Activated T-cell treated with anti-CD3 and anti-CD28 coated beads, Interleukin-2, amount 50 U/mL, for 72 hours (primary cell): ENCODE measurements around the gene UMAD1. TPM values are rescaled to one million over a fixed set of nuclear protein-coding genes. Genes with fewer than 3 reads are reported as not detected.

Experiments used
- ATAC-seq, 2 donors: fragments of 150-1000 bp; cut with Tn5 transposase; replicated peaks in 1 of 2; 2 replicates each; pipeline ENCODE4 v1.10.0; 2021; ENCODE audit warnings: moderate library complexity in 2 of 2, mild to moderate bottlenecking in 1 of 2
- DNase-seq, 2 donors: peaks; one replicate each; pipeline ENCODE4 v3.0.0; 2021 to 2022; ENCODE audit warnings: mixed read lengths in 1 of 2
- H3K27ac Mint-ChIP-seq: one replicate; pipeline ENCODE4 v1.8.0; 2022; ENCODE audit warnings: mild to moderate bottlenecking, moderate library complexity, mixed read lengths
- H3K27me3 Mint-ChIP-seq: one replicate; pipeline ENCODE4 v1.8.0; 2022; ENCODE audit warnings: low read depth, mixed read lengths
- H3K36me3 Mint-ChIP-seq, 2 donors: one replicate each; pipeline ENCODE4 v1.8.0; 2022; ENCODE audit warnings: mixed read lengths in 2 of 2, mild to moderate bottlenecking in 1 of 2; ENCODE audit not compliant: insufficient read depth in 2 of 2
- H3K4me1 Mint-ChIP-seq: one replicate; pipeline ENCODE4 v1.8.0; 2022; ENCODE audit warnings: low read depth, mixed read lengths
- H3K4me3 Mint-ChIP-seq, 2 donors: one replicate each; pipeline ENCODE4 v1.8.0; 2022; ENCODE audit warnings: mild to moderate bottlenecking in 2 of 2, mixed read lengths in 2 of 2, moderate library complexity in 2 of 2
- H3K9me3 Mint-ChIP-seq, 2 donors: one replicate each; pipeline ENCODE4 v1.8.0; 2022; ENCODE audit warnings: mixed read lengths in 2 of 2
- total RNA-seq, 2 donors: library from RNA; stranded (reverse); gene quantifications; one replicate each; pipeline ENCODE4 v1.2.3, GENCODE V29; 2022

UMAD1 gene
- total RNA-seq, 2 donors from 2014 or later, result 23.7 to 31.4 TPM

DNA sequence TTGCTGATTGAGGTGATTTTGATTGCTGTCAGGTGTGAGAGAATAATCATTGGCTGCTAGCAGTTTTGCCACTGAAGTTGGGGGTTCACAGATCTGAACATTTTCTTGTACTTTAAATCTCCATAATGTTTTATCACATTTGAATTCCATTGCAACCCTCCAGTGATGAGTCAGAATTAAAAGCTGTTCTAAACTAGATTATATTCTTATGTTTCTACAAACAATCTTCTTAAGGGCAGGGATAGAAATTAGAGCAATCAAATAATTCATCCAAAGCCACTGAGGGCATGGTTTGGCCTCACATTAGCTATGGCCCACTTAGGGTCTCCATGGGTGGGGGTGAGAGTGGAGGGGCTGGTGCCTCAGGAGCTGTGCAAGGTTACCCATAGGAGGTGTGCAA is 130.9 kb downstream of the UMAD1 start:
- no peaks in the 10 kb centered on the region for H3K36me3 Mint-ChIP-seq
- DNase-seq, result no peak
- no peak overlapping the region for H3K4me3 Mint-ChIP-seq
- no peaks in the 10 kb centered on the region for H3K9me3 Mint-ChIP-seq
- H3K27me3 Mint-ChIP-seq, result no peaks in the 10 kb centered on the region
- no peak overlapping the region for H3K27ac Mint-ChIP-seq
- H3K4me1 Mint-ChIP-seq, result peaks cover 28% of the 10 kb centered on the region
- ATAC-seq, result no peak

DNA sequence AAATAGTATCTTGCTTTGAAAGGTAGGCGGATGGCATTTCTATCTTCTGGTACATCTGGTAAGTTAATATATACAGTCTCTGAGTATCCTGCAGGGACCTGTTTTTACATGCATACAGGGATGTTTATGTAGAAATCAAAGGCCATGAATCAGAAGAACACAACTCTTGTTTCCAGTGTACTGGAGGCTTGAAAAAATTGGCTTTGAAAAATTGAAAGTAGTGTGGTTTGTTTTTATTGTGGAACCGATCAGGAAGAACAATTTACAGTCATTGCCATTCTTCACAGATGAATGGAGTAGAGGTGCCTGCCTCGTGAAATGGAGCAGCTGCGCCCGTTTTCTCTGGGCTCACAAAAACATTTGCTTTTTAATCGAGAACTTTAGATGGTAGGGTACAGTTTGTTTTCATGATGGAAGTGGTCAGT is 131.9 kb downstream of the UMAD1 start:
- Mint-ChIP-seq H3K9me3 (no peaks in the 10 kb centered on the region), H3K4me1 (peaks cover 28% of the 10 kb centered on the region), H3K27ac (peak overlapping the region; percentile 50), H3K27me3 (no peaks in the 10 kb centered on the region), H3K36me3 (no peaks in the 10 kb centered on the region), H3K4me3 (peak overlapping the region; percentile 62 to 78)
- peak; percentile 95 for ATAC-seq
- peak; percentile 22 to 40 for DNase-seq

DNA sequence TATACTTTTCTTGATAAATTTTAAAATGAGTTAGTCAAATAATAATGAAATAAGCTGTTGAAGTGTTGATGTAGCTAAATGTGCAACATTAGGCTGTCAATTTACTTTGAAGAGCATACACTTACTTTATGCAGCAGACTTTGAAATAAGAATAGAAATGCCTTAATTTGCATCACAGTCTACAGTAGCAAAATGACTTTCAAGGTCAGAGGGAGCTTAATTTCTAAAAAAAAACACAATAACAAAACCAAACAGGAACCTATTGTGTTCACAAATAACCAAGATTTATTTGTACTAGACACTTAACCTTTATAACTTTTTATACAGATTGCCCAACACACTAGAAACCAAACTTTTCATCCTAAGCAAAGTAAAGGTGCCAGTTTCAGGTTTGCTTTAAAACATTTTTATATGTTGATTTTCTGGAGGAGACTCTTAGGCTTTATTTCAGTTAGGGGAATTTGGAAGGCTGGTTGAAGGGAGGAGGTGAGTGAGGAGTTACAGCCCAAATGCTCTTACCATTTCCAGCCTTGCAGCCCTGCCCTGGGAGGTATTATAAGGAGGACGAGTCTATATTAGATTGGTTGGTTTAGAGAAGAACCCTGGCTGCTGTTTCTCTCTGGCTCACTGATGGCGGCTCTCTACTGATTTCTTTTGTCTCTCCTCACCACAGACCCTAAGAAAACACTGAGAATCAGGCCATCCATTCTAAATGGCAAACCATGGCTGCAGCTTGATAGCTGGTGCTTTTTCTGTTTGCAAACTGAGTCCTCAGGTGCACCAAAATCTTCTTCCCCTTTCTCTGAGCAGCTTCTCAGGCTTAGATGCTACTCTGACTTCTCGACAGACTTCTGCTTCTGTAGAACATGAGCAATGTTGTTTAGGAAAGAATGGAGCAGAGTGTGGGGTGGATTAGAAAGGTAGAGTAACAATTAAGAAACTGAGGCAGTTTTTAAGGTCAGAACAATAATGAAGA is 133.1 kb downstream of the UMAD1 start:
- no peaks in the 10 kb centered on the region for H3K9me3 Mint-ChIP-seq
- H3K27ac Mint-ChIP-seq, result no peak overlapping the region
- ATAC-seq (no peak), DNase-seq (no peak)
- H3K27me3 Mint-ChIP-seq, result no peaks in the 10 kb centered on the region
- H3K36me3 Mint-ChIP-seq, result no peaks in the 10 kb centered on the region
- peaks cover 28% of the 10 kb centered on the region for H3K4me1 Mint-ChIP-seq
- H3K4me3 Mint-ChIP-seq, result no peak overlapping the region

DNA sequence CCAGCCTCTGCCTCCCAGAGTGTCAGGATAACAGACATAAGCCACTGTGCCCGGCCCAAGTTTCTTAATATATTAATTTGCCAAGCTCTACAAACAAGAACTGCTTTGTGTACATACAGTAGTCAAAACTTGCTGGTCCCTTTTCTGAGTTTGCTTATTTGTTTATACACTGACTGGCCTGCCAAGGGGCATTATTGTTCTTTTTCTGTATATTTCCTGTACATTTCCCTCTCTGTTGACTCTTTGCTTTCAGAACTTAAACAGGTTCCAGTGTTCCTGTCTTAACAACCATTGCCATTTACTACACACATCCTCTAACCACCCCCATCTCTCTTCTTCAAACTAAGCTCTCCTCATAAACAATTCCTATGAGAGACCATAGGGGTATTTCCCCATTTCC is 139.3 kb downstream of the UMAD1 start:
- ATAC-seq (no peak), DNase-seq (no peak)
- Mint-ChIP-seq H3K27ac (no peak overlapping the region), H3K27me3 (no peaks in the 10 kb centered on the region), H3K9me3 (no peaks in the 10 kb centered on the region), H3K36me3 (no peaks in the 10 kb centered on the region), H3K4me3 (no peak overlapping the region), H3K4me1 (peaks cover 17% of the 10 kb centered on the region)

DNA sequence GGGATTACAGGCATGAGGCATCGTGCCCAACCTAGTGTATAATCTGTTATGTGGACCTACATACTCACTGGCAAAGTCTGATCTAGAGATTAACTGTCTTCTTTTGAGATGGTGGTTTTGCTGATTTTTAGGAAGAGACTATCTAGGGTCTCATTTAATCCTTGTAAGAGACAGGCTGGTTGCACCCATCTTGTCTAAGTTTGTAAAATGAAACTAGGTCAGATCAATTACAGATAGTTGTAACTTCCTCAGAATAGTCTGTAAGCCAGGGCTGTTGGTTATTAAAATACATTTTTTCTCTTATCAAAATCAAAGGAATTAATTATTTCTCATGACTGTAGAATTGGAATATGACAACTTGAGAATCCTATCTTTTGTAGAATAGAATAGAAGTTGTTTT is 142.4 kb downstream of the UMAD1 start:
- peak overlapping the region; percentile 7 for H3K27ac Mint-ChIP-seq
- peak overlapping the region in 1 of 2 donors; percentile 62 for H3K4me3 Mint-ChIP-seq

DNA sequence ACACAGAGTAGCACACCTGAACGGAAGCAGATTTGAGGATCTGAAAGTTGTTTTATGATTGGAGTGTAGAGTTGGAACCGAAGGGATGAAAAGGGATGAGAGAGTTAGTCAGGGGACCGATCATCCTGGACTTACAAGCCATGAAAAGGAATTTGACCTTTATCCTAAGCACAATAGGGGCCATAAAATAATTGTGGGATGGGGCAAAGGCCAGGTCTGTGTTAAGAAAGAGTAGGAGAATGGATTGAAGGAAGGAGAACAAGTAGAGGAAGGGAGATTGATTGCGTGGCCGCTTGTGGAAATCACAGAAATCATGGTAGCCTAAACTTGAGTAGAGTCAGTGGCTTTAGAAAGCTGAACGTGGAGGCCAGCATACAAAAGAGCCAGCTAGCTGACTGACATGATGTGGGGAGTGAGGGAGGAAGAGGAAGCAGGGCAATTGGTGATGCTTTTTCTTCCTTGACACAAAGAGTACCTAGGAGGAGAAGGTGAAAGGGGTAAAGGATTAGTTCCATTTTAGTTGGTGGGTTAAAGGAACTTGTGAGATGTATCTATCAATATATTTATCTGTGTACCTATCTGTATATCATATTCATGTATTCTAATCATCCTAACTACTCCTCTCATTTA is 144.9 kb downstream of the UMAD1 start:
- Mint-ChIP-seq H3K9me3 (no peaks in the 10 kb centered on the region), H3K4me3 (no peak overlapping the region), H3K27ac (peak overlapping the region; percentile 8), H3K36me3 (no peaks in the 10 kb centered on the region), H3K4me1 (peaks cover 18% of the 10 kb centered on the region), H3K27me3 (no peaks in the 10 kb centered on the region)
- ATAC-seq (no peak), DNase-seq (no peak)

More for the DNA sequence above, 142.4 kb downstream of the UMAD1 start:
- Mint-ChIP-seq H3K27me3 (no peaks in the 10 kb centered on the region), H3K9me3 (no peaks in the 10 kb centered on the region), H3K36me3 (no peaks in the 10 kb centered on the region), H3K4me1 (peaks cover 15% of the 10 kb centered on the region)
- ATAC-seq (no peak), DNase-seq (no peak)

DNA sequence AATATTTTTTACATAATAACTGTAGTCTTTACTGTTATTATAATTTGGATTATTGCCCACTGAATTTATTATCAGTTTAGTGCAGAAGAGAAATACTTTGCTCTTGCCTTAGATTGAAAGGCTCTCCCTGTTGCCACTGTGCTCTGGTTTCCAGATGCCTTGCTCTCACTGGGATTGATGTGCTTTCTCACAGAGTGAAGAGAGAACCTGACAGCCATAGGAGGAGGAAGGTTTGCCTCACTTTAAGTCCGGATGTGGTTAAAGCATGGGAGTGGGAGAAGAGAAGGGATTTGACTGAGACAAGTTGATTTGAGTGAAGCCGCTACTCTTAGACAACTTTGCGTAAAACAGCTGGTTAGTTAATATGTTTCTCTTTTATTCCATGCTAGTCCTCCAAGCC is 146.0 kb downstream of the UMAD1 start:
- ATAC-seq (no peak), DNase-seq (no peak)
- Mint-ChIP-seq H3K27ac (no peak overlapping the region), H3K27me3 (no peaks in the 10 kb centered on the region), H3K4me1 (peaks cover 18% of the 10 kb centered on the region), H3K4me3 (no peak overlapping the region), H3K36me3 (no peaks in the 10 kb centered on the region), H3K9me3 (no peaks in the 10 kb centered on the region)

DNA sequence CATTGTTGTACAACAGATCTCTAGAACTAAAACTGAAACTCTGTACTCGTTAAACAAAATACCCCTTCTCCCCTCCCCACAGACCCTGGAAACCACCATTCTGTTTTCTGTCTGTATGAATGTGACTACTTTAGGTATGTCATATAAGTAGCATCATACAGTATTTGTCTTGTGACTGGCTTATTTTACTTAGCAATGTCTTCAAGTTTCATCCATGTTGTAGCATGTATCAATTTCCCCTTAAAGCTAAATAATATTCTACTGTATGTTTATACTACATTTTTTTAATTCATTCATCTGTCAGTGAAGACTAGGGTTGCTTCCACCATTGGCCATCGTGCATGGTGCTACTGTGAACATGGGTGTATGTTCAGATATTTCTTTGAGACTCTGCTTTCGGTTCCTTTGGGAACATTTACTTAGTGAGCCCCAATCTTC is 149.0 kb downstream of the UMAD1 start:
- Mint-ChIP-seq H3K4me1 (peaks cover 10% of the 10 kb centered on the region), H3K4me3 (no peak overlapping the region), H3K9me3 (no peaks in the 10 kb centered on the region), H3K27ac (peak overlapping the region; percentile 44), H3K36me3 (peaks cover 0 to 7% of the 10 kb centered on the region in 2 donors), H3K27me3 (no peaks in the 10 kb centered on the region)
- ATAC-seq (peak; percentile 99), DNase-seq (peak; percentile 4 to 11)

DNA sequence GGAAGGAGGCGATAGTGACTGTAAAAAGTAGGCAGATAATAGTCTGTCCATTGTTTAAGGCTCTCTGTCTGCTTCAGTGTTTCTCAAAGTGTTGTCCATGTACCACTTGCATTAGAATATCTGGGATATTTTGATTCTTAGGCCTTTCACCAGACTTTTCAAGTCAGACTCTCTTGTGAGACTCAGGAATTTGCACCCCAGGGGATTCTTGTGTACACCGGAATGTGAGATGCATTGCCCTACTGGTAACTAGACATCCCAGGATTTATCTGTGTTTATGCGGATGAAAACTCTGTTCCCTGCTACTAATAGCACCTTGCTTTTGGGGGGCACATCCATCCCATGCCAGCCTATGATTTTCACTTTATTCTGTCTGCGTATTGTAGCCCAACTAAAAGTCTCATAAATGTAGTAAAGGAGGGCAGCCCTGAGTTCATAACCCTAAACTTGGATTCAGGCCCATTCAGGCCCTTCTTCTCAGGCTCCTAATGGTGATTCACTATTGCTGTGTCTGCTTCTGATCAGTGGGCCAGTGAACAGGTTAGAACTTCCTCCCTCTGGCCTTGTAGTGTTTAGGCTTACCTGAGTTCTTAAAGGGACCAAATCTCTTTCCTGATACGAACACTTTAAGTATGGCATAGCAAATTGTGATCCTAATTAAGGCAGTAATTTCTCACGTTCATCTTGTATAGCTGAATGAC is 149.6 kb downstream of the UMAD1 start:
- Mint-ChIP-seq H3K9me3 (no peaks in the 10 kb centered on the region), H3K27me3 (no peaks in the 10 kb centered on the region), H3K36me3 (peaks cover 0 to 7% of the 10 kb centered on the region in 2 donors), H3K4me3 (no peak overlapping the region), H3K27ac (peak overlapping the region; percentile 44), H3K4me1 (peaks cover 10% of the 10 kb centered on the region)
- ATAC-seq (no peak), DNase-seq (no peak)

DNA sequence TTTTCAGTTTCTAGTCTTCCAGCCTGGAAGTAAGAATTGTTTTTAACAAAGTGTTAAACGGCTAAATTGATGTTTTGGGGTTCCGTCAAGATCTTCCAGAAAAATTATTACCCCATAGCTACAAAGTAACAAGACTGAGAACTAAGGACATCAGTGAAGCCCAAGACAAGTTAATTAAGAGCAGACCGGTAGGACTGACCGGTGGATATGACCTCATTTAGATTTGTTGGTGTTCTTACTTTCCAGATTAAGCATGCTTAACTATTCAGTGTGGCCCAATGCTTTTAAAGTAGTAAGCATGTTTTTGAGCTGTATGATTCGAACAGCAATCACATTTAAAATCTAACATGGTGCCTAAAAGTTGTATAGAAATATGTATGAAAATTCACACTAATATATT is 151.0 kb downstream of the UMAD1 start:
- Mint-ChIP-seq H3K4me1 (peaks cover 10% of the 10 kb centered on the region), H3K9me3 (peaks cover 0 to 3% of the 10 kb centered on the region in 2 donors), H3K36me3 (peaks cover 4 to 11% of the 10 kb centered on the region in 2 donors), H3K4me3 (no peak overlapping the region), H3K27ac (no peak overlapping the region), H3K27me3 (no peaks in the 10 kb centered on the region)
- ATAC-seq, result no peak
- no peak for DNase-seq

DNA sequence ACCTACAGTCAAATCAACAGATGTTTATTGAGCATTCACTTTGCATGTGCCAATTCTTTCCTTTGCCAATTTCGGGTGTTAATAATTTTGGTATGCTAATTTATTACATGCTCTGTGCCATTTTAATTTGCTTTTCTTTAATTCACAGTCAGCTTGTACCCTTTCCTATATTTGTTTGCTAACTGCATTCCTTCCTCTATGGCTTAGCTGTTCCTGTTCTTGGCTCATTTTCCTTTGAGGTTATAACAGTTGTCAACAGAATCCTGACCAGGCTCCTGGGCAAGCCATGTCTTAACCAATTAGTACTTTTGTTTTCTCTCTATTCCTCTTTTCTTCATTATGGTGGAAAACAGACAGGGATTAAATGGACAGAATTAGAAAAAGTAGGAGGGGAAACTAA is 151.5 kb downstream of the UMAD1 start:
- peaks cover 0 to 6% of the 10 kb centered on the region in 2 donors for H3K9me3 Mint-ChIP-seq
- no peak for DNase-seq
- peaks cover 10% of the 10 kb centered on the region for H3K4me1 Mint-ChIP-seq
- H3K27ac Mint-ChIP-seq, result no peak overlapping the region
- H3K36me3 Mint-ChIP-seq, result peaks cover 4 to 14% of the 10 kb centered on the region in 2 donors
- no peaks in the 10 kb centered on the region for H3K27me3 Mint-ChIP-seq
- no peak overlapping the region for H3K4me3 Mint-ChIP-seq
- no peak for ATAC-seq

DNA sequence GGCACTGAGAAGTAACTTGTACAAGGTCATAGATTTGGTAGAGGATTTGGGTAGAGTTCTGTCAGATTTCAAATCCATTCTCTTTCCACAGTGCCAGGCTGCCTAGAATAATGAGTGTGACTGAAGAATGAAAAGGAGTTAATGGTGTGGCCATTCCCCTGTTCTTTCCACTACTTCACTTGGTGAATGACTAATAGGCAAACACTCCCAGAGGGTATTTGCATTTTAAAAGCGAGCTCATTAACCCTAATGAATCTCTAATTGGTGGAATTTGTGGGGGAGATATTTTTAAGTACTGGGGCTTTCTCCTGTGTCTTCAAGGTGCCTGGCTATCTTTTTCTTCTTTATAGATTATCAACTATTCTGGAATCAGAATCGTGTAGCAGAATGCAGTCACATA is 152.7 kb downstream of the UMAD1 start:
- DNase-seq (no peak), ATAC-seq (no peak)
- no peaks in the 10 kb centered on the region for H3K27me3 Mint-ChIP-seq
- peaks cover 6 to 16% of the 10 kb centered on the region in 2 donors for H3K36me3 Mint-ChIP-seq
- H3K27ac Mint-ChIP-seq, result no peak overlapping the region
- H3K4me1 Mint-ChIP-seq, result peaks cover 10% of the 10 kb centered on the region
- peaks cover 0 to 8% of the 10 kb centered on the region in 2 donors for H3K9me3 Mint-ChIP-seq
- H3K4me3 Mint-ChIP-seq, result no peak overlapping the region

DNA sequence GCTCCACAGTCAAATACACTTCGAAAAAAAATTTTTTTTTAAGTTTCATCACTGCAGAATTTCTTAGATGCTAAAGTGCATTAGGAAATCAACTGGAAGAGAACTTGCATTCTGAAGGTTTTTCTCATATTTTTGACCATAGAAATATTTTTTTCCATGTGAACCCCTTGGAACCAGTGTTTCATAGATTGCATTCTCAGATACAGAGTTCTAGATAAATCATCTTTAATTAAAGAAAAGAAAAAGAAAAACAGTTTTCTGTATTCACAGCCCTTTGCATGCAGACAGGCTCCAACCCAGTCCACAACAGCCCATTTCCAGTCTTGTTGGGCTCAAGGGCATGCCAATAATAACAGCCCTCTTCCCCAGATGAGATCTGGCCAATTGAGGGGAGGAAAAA is 153.4 kb downstream of the UMAD1 start:
- Mint-ChIP-seq H3K9me3 (peaks cover 0 to 8% of the 10 kb centered on the region in 2 donors), H3K4me3 (no peak overlapping the region), H3K4me1 (peaks cover 10% of the 10 kb centered on the region), H3K27me3 (no peaks in the 10 kb centered on the region), H3K36me3 (peaks cover 6 to 16% of the 10 kb centered on the region in 2 donors), H3K27ac (no peak overlapping the region)
- no peak for ATAC-seq
- no peak for DNase-seq
